Left kidney (tissue), 2 donors: ENCODE measurements around the gene COX20. TPM values are rescaled to one million over a fixed set of nuclear protein-coding genes. Genes with fewer than 3 reads are reported as not detected.
"Not testable (repeated sequence)": the region's sequence is repeated elsewhere in the genome, so short reads cannot be mapped to it uniquely, and the experiment has no call there.

Source experiments
- DNase-seq: peaks from one replicate; pipeline ENCODE4 v3.0.0-alpha.2; 2013
- polyA plus RNA-seq: library from polyadenylated mRNA; unstranded; fragments of 120-200 nt; gene quantifications from one replicate; pipeline ENCODE4 v1.2.1, GENCODE V29; 2013; ENCODE audit not compliant: insufficient read length

COX20 gene
- polyA plus RNA-seq, 1 donor = 110 TPM

- DNase-seq = no peak
Measured at GRCh38 chr1:244815600-244816099, 19.8 kb upstream of the COX20 start.

- no peak for DNase-seq
Measured at GRCh38 chr1:244817415-244817894, 18.0 kb upstream of the COX20 start.

- no peak for DNase-seq
Measured at GRCh38 chr1:244820131-244820530, 15.3 kb upstream of the COX20 start.

GRCh38 chr1:244821134-244821533 is 14.3 kb upstream of the COX20 start:
- DNase-seq = no peak

GRCh38 chr1:244822878-244823277 is 12.6 kb upstream of the COX20 start:
- DNase-seq = no peak

GRCh38 chr1:244826712-244827111 is 8.7 kb upstream of the COX20 start:
- no peak for DNase-seq

- no peak for DNase-seq
Measured at GRCh38 chr1:244830639-244831038, 4.8 kb upstream of the COX20 start.

GRCh38 chr1:244833260-244833659 is 2.2 kb upstream of the COX20 start:
- DNase-seq = not testable (repeated sequence)

GRCh38 chr1:244833734-244834542 is 1.5 kb upstream of the COX20 start:
- peak; percentile 78 for DNase-seq

- DNase-seq = peak; percentile 90
Measured at GRCh38 chr1:244834543-244835275, 749 bp upstream of the COX20 start.

GRCh38 chr1:244836135-244836521 is 670 bp downstream of the COX20 start:
- DNase-seq = no peak

- DNase-seq = no peak
Measured at GRCh38 chr1:244836584-244836983, 1.1 kb downstream of the COX20 start.

- no peak for DNase-seq
Measured at GRCh38 chr1:244837597-244838258, 2.3 kb downstream of the COX20 start.

GRCh38 chr1:244839656-244840055 is 4.2 kb downstream of the COX20 start:
- no peak for DNase-seq

GRCh38 chr1:244840219-244840794 is 4.8 kb downstream of the COX20 start:
- DNase-seq = no peak

GRCh38 chr1:244841273-244841927 is 5.9 kb downstream of the COX20 start:
- no peak for DNase-seq

- no peak for DNase-seq
Measured at GRCh38 chr1:244843148-244843978, 7.9 kb downstream of the COX20 start.

- no peak for DNase-seq
Measured at GRCh38 chr1:244844155-244845121, 9.0 kb downstream of the COX20 start.

GRCh38 chr1:244846653-244847052 is 11.2 kb downstream of the COX20 start:
- no peak for DNase-seq
